K562 (cell line): Measurements from ENCODE around the gene LAMB2. TPM values are rescaled to one million over a fixed set of nuclear protein-coding genes. Genes with fewer than 3 reads are reported as not detected.

ENCODE experiments used
- ATAC-seq: fragments of 200-7000 bp; cut with Tn5 transposase; 3 replicates; pipeline ENCODE4 v1.9.1; 2020; ENCODE audit warnings: moderate library complexity
- BruUV-seq: library from RNA; stranded (reverse); fragments of 400-500 nt; replicated peaks from 2 replicates; lab custom pipeline; 2021; lab: Mats Ljungman, UMichigan
- CTCF ChIA-PET: fragments of 300-600 bp; formaldehyde crosslinking; extraction: SDS; loops from one replicate; lab custom pipeline; 2021; ENCODE audit warnings: low intra/inter-chr PET ratio; lab: Yijun Ruan, JAX
- POLR2A ChIA-PET: fragments of 300-600, 350-650 bp; sonication (Branson Sonifier 250); formaldehyde crosslinking; extraction: SDS; loops from one replicate; lab custom pipeline; 2021; ENCODE audit warnings: antibody characterized with exemption, inconsistent platforms; lab: Yijun Ruan, JAX
- DNase-seq, 4 experiments: peaks; one replicate each; pipeline versions ENCODE4 v3.0.0 to v3.0.0-alpha.2; 2011 to 2018; ENCODE audit warnings: low spot score in 3 of 4, mixed read lengths in 3 of 4; ENCODE audit errors: extremely low read depth in 1 of 4
- FAIRE-seq: peaks from 2 replicates; lab custom pipeline; 2011; peaks lifted over from hg19 to GRCh38; lab: Jason Lieb, UNC
- H2AFZ ChIP-seq: 2 replicates; pipeline ENCODE4 v1.6.0; 2011; ENCODE audit warnings: low read depth, low read length, control low read depth, inconsistent platforms
- H3K27ac ChIP-seq: fragments of 200-600 bp; 3 replicates; pipeline ENCODE4 v1.8.0; 2011; ENCODE audit warnings: low read depth, mild to moderate bottlenecking, control low read depth, inconsistent platforms, low read length, moderate library complexity, mixed read lengths; ENCODE audit errors: extremely low read depth
- H3K27me3 ChIP-seq, 2 experiments: fragments of 300-600 bp in 1 of 2; 2 replicates in 1 of 2; 3 replicates in 1 of 2; pipeline versions ENCODE4 v1.6.0 to v1.8.0; 2011; ENCODE audit warnings: inconsistent platforms in 2 of 2, low read length in 2 of 2, mild to moderate bottlenecking in 1 of 2, mixed read lengths in 1 of 2, moderate library complexity in 1 of 2; ENCODE audit not compliant: control insufficient read depth in 2 of 2, insufficient read depth in 2 of 2
- H3K36me3 ChIP-seq: fragments of 300-600 bp; 3 replicates; pipeline ENCODE4 v1.8.0; 2011; ENCODE audit warnings: mild to moderate bottlenecking, low read length, inconsistent platforms; ENCODE audit not compliant: control insufficient read depth, insufficient read depth
- H3K4me1 ChIP-seq, 2 experiments: fragments of 200-600 bp in 1 of 2; replicated peaks in 1 of 2; 2 replicates in 1 of 2; 3 replicates in 1 of 2; pipeline versions ENCODE4 v1.5.1 to v1.8.0; 2011; ENCODE audit warnings: inconsistent platforms in 2 of 2, low read length in 2 of 2, mild to moderate bottlenecking in 1 of 2, mixed read lengths in 1 of 2, moderate library complexity in 1 of 2; ENCODE audit not compliant: control insufficient read depth in 2 of 2, insufficient read depth in 2 of 2
- H3K4me2 ChIP-seq: 2 replicates; pipeline ENCODE4 v1.6.1; 2011; ENCODE audit warnings: low read length, control low read depth, inconsistent platforms, mixed read lengths; ENCODE audit not compliant: insufficient read depth
- H3K4me3 ChIP-seq: fragments of 200-600 bp; sonication (generic), shearing (Covaris generic); 2 replicates; pipeline ENCODE4 v1.5.1; 2016; ENCODE audit warnings: control low read depth, inconsistent platforms
- H3K79me2 ChIP-seq: fragments of 200-600 bp; 3 replicates; pipeline ENCODE4 v1.8.0; 2011; ENCODE audit warnings: low read length, inconsistent platforms; ENCODE audit not compliant: control insufficient read depth, insufficient read depth
- H3K9ac ChIP-seq, 2 experiments: 2 replicates each; pipeline versions ENCODE4 v1.6.0 to v1.6.1; 2011; ENCODE audit warnings: low read depth in 2 of 2, low read length in 2 of 2, control low read depth in 1 of 2, inconsistent platforms in 1 of 2, mild to moderate bottlenecking in 1 of 2, mixed read lengths in 1 of 2; ENCODE audit not compliant: insufficient read depth in 1 of 2
- H3K9me1 ChIP-seq: one replicate; pipeline ENCODE4 v1.6.0; 2011; ENCODE audit warnings: inconsistent platforms, mild to moderate bottlenecking, low read length, moderate library complexity; ENCODE audit not compliant: control insufficient read depth, insufficient read depth
- H3K9me3 ChIP-seq: replicated peaks from 2 replicates; pipeline ENCODE4 v1.5.1; 2011; ENCODE audit warnings: low read depth, low read length, inconsistent platforms; ENCODE audit not compliant: control insufficient read depth, insufficient read depth
- H4K20me1 ChIP-seq: replicated peaks from 2 replicates; pipeline ENCODE4 v1.6.1; 2011; ENCODE audit warnings: low read length, inconsistent platforms, mixed read lengths; ENCODE audit not compliant: control insufficient read depth, insufficient read depth
- BACH1 ChIP-seq: fragments of 200-800 bp; sonication (Bioruptor generic); IDR thresholded peaks from 2 replicates; pipeline ENCODE4 v1.6.1; 2016; ENCODE audit warnings: missing genetic modification characterization, missing compliant biosample characterization
- ILF3 ChIP-seq: fragments of 450-650 bp; IDR thresholded peaks from 2 replicates; pipeline ENCODE4 v1.6.1; 2018; ENCODE audit warnings: antibody characterized with exemption, mild to moderate bottlenecking, moderate library complexity, borderline replicate concordance
- THRAP3 ChIP-seq: fragments of 450-650 bp; IDR thresholded peaks from 2 replicates; pipeline ENCODE4 v1.6.1; 2016; ENCODE audit warnings: mild to moderate bottlenecking, inconsistent platforms, borderline replicate concordance
- ZBTB40 ChIP-seq, 2 experiments: fragments of 450-650 bp in 1 of 2; sonication (generic) in 1 of 2; formaldehyde crosslinking in 1 of 2; IDR thresholded peaks; 2 replicates each; pipeline versions ENCODE4 v1.7.1 to v1.9.0; 2016 to 2022; ENCODE audit warnings: inconsistent platforms in 1 of 2, mild to moderate bottlenecking in 1 of 2, missing genetic modification reagents in 1 of 2
- WGBS: fragments of 100-300 bp; shearing (Covaris generic); methylation state at CpG from one replicate; pipeline ENCODE4 v1.1.6; 2016; ENCODE audit warnings: low coverage, mixed read lengths; ENCODE audit not compliant: insufficient coverage; ENCODE audit errors: missing lambda C conversion rate; 5-methylcytosine and 5-hydroxymethylcytosine counted together
- in situ Hi-C: fragments of 300-500 bp; cut with MboI; formaldehyde crosslinking; loops from 4 replicates; pipeline ENCODE4 v1.15.0; 2018; ENCODE audit warnings: inconsistent platforms, mixed read lengths
- intact Hi-C: fragments of 100-400 bp; cut with micrococcal nuclease; formaldehyde crosslinking; loops from 2 replicates; pipeline ENCODE4 v1.14.2; 2022
- polyA plus RNA-seq, 8 experiments: library from polyadenylated mRNA; depleted of rRNA in 4 of 8; stranded (reverse) in 5 of 8; unstranded in 3 of 8; fragments of >200 nt; fragmentation: Nextera tagmentation in 2 of 8; fragmentation: Illumina TruSeq in 1 of 8; extraction: Ambion mirVana in 2 of 8; extraction: Trizol in 1 of 8; gene quantifications; 2 replicates each; pipeline versions ENCODE4 v1.2.1 to v1.2.3, GENCODE V29; 2011 to 2014; ENCODE audit warnings: inconsistent platforms in 1 of 8, missing spikeins in 1 of 8
- total RNA-seq, 7 experiments: library from RNA; depleted of rRNA in 6 of 7; stranded (reverse); fragments of >200 nt in 6 of 7; fragmentation: Illumina TruSeq in 2 of 7; extraction: Trizol in 2 of 7; gene quantifications; 2 replicates each; pipeline versions ENCODE4 v1.2.1 to v1.2.3, GENCODE V29; 2011 to 2021; ENCODE audit warnings: low replicate concordance in 1 of 7

Gene LAMB2
- total and polyA plus RNA-seq, 9 of the 15 experiments (the other 6 are each of a cell fraction or from before 2014, with no cell fraction given) = 1.4 to 26.0 (median 16.2) TPM

GRCh38 chr3:49123687-49124086, 9.2 kb downstream of the LAMB2 start (continued):
- TF ChIP-seq ILF3 (no peak), BACH1 (tag) (no peak)

- Histone ChIP-seq H3K4me1 (peaks cover 9 to 39% of the 10 kb centered on the region in 2 experiments; a peak in 4 of 5 replicates), H3K27me3 (no peaks in the 10 kb centered on the region), H3K36me3 (peaks cover 15% of the 10 kb centered on the region; the same call in 2 of the 3 replicates), H2AFZ (no peak overlapping the region), H3K4me2 (no peak overlapping the region), H3K27ac (no peak overlapping the region), H3K9me3 (no peaks in the 10 kb centered on the region), H4K20me1 (no peaks in the 10 kb centered on the region), H3K4me3 (no peak overlapping the region), H3K9ac (peak overlapping the region in 1 of 2 experiments; percentile 64; a peak in 1 of 4 replicates), H3K79me2 (peaks cover 20% of the 10 kb centered on the region), H3K9me1 (no peaks in the 10 kb centered on the region)
- ChIA-PET CTCF (no interaction called here), POLR2A (interaction anchor here (0.5 to 2.1 kb wide), 3 partner anchors 9 to 78 kb away, joined by 3 to 5 read pairs (median 3); partner anchors contain the start of gene LAMB2)
- no TSS peak for BruUV-seq
- WGBS = 81% methylated on average over 13 of the region's 17 CpGs
- in situ Hi-C loops = no loop called here
- intact Hi-C loops = no loop called here
- DNase-seq (no peak), ATAC-seq (no peak), FAIRE-seq (no peak)
- no peak for TF ChIP-seq ZBTB40 (IDR thresholded peaks at IDR 0.05)
- no peak for TF ChIP-seq ZBTB40 (CRISPR knock-in tag; IDR thresholded peaks at IDR 0.05)
- TF ChIP-seq BACH1 (tag) = no peak
- TF ChIP-seq THRAP3 = no peak
Measured at GRCh38 chr3:49122886-49123545, 9.8 kb downstream of the LAMB2 start.
